NCI-H187 treated with DMSO at 0.1 percent for 48 hours (cell line): ENCODE data around the gene BATF3.

Experiments used
- DNase-seq: peaks from one replicate; lab custom pipeline; 2025; lab: John Stamatoyannopoulos, UW

The BATF3 gene

DNA sequence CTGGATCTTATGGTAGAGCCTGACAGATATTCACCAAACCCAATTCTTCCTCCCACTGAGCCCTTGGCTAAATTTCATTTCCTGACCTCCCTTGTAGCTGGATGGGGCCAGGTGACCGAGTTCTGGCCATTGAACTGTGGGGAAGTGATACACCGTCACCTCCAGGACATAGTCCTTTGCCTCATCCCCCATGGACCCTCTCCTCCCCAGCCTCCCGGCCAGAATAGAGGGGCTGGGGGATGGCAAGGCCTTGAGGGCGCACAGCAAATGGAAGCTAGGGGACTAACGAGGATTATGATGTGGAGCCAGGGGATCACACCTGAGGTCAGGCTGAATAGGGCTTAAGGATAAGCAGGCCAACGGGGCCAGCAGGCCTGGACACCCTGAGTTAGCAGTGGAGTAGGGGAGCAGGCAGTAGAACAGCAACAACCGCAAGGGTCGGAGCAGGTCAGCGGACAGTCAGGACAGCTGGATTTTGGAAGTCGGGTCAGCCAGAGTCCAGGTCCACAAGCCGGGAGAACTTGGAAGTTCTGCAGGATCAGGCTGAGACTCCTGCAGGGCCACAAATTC is 15.0 kb downstream of the BATF3 start:
- no peak for DNase-seq

GRCh38 chr1:212684076-212684475 is 15.6 kb downstream of the BATF3 start:
- DNase-seq, result no peak

GRCh38 chr1:212683357-212683722 is 16.3 kb downstream of the BATF3 start:
- no peak for DNase-seq

GRCh38 chr1:212680680-212681389 is 18.8 kb downstream of the BATF3 start:
- DNase-seq, result no peak

- DNase-seq, result no peak
Measured at GRCh38 chr1:212678456-212679410, 20.9 kb downstream of the BATF3 start.

GRCh38 chr1:212677573-212677972 is 22.1 kb downstream of the BATF3 start:
- no peak for DNase-seq

- DNase-seq, result no peak
Measured at GRCh38 chr1:212677136-212677535, 22.5 kb downstream of the BATF3 start.

- no peak for DNase-seq
Measured at GRCh38 chr1:212675675-212676074, 24.0 kb downstream of the BATF3 start.

GRCh38 chr1:212674872-212675271 is 24.8 kb downstream of the BATF3 start:
- no peak for DNase-seq

- DNase-seq, result no peak
Measured at GRCh38 chr1:212671342-212672031, 28.2 kb downstream of the BATF3 start.

- DNase-seq, result no peak
Measured at GRCh38 chr1:212670882-212671281, 28.8 kb downstream of the BATF3 start.

- DNase-seq, result no peak
Measured at GRCh38 chr1:212670301-212670700, 29.3 kb downstream of the BATF3 start.

DNA sequence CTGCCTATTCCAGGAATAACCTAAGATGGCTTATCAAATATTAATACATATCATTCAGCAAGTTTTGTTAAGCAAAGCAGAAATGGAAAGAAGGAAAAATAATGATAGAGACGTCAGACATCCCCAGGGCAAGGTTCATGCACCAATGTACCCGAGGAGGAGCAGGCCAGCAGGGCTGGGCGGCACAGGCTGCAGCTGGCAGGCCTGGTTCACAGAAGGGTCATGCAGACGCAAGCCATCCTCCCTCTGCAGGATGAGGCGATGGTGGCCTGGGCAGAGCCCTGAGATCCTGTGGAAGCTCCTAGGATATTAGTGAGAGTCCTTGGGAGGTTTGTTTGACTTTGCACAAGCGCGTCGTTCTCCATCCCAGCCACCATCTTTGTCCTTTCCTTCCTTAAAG is 30.0 kb downstream of the BATF3 start:
- DNase-seq, result no peak

DNA sequence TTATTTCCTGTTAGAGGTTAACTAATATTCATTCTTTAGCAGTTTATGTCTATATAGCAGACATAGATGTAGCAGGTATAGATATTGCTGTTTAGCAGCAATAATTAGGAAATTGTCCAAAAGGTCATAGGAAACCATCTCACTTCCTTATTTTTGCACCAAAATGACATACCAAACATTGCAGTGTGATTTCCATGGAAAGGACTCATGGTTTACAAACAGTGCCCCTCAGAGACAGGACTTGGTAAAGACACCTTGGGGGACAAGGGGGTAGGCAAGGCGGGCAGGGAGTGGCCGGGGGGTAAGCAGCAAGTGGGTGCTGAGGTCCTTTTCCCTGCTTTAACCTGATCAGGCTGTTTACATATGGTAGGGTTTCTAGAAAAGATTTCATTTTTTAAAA is 30.5 kb downstream of the BATF3 start:
- no peak for DNase-seq

GRCh38 chr1:212668477-212668876 is 31.2 kb downstream of the BATF3 start:
- DNase-seq, result no peak

GRCh38 chr1:212667223-212668139 is 32.2 kb downstream of the BATF3 start:
- DNase-seq, result no peak

DNA sequence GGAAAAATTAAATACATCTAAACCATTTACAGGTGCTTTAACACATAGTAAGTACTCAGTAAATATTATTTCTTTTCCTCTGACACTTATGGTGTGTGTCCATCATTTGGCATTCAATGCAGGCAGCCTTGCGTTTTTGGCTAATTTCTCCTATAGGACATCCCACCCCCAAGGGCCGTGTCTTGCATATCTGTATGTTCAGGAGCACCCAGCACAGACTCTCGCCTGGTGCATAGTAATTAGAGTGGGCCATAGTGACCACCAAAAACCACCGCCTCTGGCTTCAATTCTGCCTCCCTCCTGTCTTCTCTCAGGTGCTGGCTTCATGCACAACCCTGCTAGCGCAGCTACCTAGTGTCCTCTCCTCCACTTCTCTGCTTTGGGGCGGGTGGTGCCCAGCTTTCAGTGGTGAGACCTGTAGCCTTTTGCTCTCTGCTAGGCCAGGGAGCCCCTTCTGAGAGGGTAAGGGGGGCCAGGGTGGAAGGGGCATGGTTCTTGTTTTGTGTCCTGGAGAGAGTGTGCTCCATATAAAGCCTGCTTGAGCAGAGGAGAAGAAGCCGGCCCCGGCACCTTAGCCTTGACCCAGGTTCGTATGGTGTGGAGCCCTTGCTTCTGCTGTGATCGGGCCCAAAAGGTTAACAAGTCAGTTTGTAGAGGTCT is 33.4 kb downstream of the BATF3 start:
- no peak for DNase-seq

GRCh38 chr1:212665241-212666115 is 34.2 kb downstream of the BATF3 start:
- DNase-seq, result no peak

- DNase-seq, result no peak
Measured at GRCh38 chr1:212664409-212665199, 35.0 kb downstream of the BATF3 start.
